Measurements from ENCODE around the gene ADCY1.

Gene ADCY1

DNA sequence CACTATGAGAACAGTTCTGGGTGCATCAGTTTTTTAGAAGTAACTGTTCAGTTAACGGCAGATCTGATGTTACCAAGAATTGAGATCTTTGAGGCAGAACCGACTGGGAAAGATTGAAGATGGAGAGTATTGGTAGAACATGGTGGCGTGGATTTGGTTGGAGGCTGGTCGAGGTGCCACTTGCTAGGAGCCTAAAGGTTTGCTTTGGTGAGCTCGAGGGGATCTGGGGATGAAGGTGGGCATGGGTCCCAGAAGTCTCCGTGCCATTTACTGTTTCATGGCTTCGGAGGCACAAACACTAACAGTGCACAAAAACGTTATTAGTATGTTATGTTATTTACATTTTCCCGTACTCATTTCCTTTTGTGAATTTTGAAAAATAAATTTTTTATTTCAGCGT lies 81.4 kb downstream of the ADCY1 start:
- TF ChIP-seq, protein P1, sequence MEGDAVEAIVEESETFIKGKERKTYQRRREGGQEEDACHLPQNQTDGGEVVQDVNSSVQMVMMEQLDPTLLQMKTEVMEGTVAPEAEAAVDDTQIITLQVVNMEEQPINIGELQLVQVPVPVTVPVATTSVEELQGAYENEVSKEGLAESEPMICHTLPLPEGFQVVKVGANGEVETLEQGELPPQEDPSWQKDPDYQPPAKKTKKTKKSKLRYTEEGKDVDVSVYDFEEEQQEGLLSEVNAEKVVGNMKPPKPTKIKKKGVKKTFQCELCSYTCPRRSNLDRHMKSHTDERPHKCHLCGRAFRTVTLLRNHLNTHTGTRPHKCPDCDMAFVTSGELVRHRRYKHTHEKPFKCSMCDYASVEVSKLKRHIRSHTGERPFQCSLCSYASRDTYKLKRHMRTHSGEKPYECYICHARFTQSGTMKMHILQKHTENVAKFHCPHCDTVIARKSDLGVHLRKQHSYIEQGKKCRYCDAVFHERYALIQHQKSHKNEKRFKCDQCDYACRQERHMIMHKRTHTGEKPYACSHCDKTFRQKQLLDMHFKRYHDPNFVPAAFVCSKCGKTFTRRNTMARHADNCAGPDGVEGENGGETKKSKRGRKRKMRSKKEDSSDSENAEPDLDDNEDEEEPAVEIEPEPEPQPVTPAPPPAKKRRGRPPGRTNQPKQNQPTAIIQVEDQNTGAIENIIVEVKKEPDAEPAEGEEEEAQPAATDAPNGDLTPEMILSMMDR (IDR thresholded peaks at IDR 0.05; ENCODE audit: low read depth, low read length), result no peak
- no peak overlapping the region for H3K27ac ChIP-seq
- H3K36me3 ChIP-seq, result no peaks in the 10 kb centered on the region
- H3K4me3 ChIP-seq (ENCODE audit: low read depth, low read length), result no peak overlapping the region
- no peak for DNase-seq
- no peaks in the 10 kb centered on the region for H3K27me3 ChIP-seq (ENCODE audit: insufficient read depth, low read depth, severe bottlenecking)
- H3K9me3 ChIP-seq (ENCODE audit: severe bottlenecking), result no peaks in the 10 kb centered on the region

GRCh38 chr7:45656431-45656830 lies 82.3 kb downstream of the ADCY1 start:
- no peaks in the 10 kb centered on the region for H3K9me3 ChIP-seq (ENCODE audit: severe bottlenecking)
- DNase-seq, result no peak
- H3K36me3 ChIP-seq, result no peaks in the 10 kb centered on the region
- no peak overlapping the region for H3K27ac ChIP-seq
- H3K4me3 ChIP-seq (ENCODE audit: low read depth, low read length), result no peak overlapping the region
- TF ChIP-seq, protein P1 (IDR thresholded peaks at IDR 0.05; ENCODE audit: low read depth, low read length), result no peak
- H3K27me3 ChIP-seq (ENCODE audit: insufficient read depth, low read depth, severe bottlenecking), result no peaks in the 10 kb centered on the region

GRCh38 chr7:45657136-45657889 lies 83.1 kb downstream of the ADCY1 start:
- Histone ChIP-seq H3K4me3 (ENCODE audit: low read depth, low read length) (no peak overlapping the region), H3K36me3 (no peaks in the 10 kb centered on the region), H3K9me3 (ENCODE audit: severe bottlenecking) (no peaks in the 10 kb centered on the region), H3K27ac (no peak overlapping the region), H3K27me3 (ENCODE audit: insufficient read depth, low read depth, severe bottlenecking) (no peaks in the 10 kb centered on the region)
- TF ChIP-seq, protein P1 (IDR thresholded peaks at IDR 0.05; ENCODE audit: low read depth, low read length), result no peak
- DNase-seq, result no peak

- H3K4me3 ChIP-seq (ENCODE audit: low read depth, low read length), result no peak overlapping the region
- no peaks in the 10 kb centered on the region for H3K36me3 ChIP-seq
- H3K27me3 ChIP-seq (ENCODE audit: insufficient read depth, low read depth, severe bottlenecking), result no peaks in the 10 kb centered on the region
- H3K27ac ChIP-seq, result no peak overlapping the region
- no peak for DNase-seq
- TF ChIP-seq, protein P1 (IDR thresholded peaks at IDR 0.05; ENCODE audit: low read depth, low read length), result no peak
- no peaks in the 10 kb centered on the region for H3K9me3 ChIP-seq (ENCODE audit: severe bottlenecking)
These were observed 83.9 kb downstream of the ADCY1 start for GRCh38 chr7:45657890-45658715.

GRCh38 chr7:45658716-45659495 lies 84.7 kb downstream of the ADCY1 start:
- TF ChIP-seq, protein P1 (IDR thresholded peaks at IDR 0.05; ENCODE audit: low read depth, low read length), result no peak
- DNase-seq, result no peak
- H3K4me3 ChIP-seq (ENCODE audit: low read depth, low read length), result no peak overlapping the region
- no peaks in the 10 kb centered on the region for H3K9me3 ChIP-seq (ENCODE audit: severe bottlenecking)
- H3K27me3 ChIP-seq (ENCODE audit: insufficient read depth, low read depth, severe bottlenecking), result no peaks in the 10 kb centered on the region
- no peaks in the 10 kb centered on the region for H3K36me3 ChIP-seq
- H3K27ac ChIP-seq, result no peak overlapping the region

Data from WERI-Rb-1 (cell line).